ENCODE data around the gene LIN7C.

LIN7C gene

GRCh38 chr11:27506200-27507182, at the start of gene LIN7C:
TSS of gene LIN7C (minus strand) at chr11:27506769. CDS start at chr11:27506752, 17 bp downstream.
- peaks cover 46% of the 10 kb centered on the region for H3K4me1 ChIP-seq (ENCODE audit: insufficient read depth, low read length, poor library complexity, severe bottlenecking)
- H4K20me1 ChIP-seq (ENCODE audit: insufficient read depth, low read length, poor library complexity, severe bottlenecking), result peaks cover 21% of the 10 kb centered on the region
- peak within 1 kb of the TSS; percentile 84 for H3K4me3 ChIP-seq (ENCODE audit: low read length, poor library complexity, severe bottlenecking)
- no peaks in the 10 kb centered on the region for H3K27me3 ChIP-seq (ENCODE audit: insufficient read depth, low read length, poor library complexity, severe bottlenecking)
- H3F3A ChIP-seq (ENCODE audit: low read depth), result 0 out of 2 replicates have a peak, but pooled peaks cover 2% of the 10 kb centered on the region
- no peaks in the 10 kb centered on the region for H3K9me3 ChIP-seq (ENCODE audit: insufficient read depth, low read depth, low read length)
- H3K4me2 ChIP-seq (ENCODE audit: low read depth, low read length, poor library complexity, severe bottlenecking), result peak within 1 kb of the TSS; percentile 97
- peak within 1 kb of the TSS; percentile 95 for H2AFZ ChIP-seq (ENCODE audit: low read length)
- H3K9ac ChIP-seq (ENCODE audit: low read depth, low read length, poor library complexity, severe bottlenecking), result peak within 1 kb of the TSS; percentile 91
- TF ChIP-seq EZH2phosphoT487 (IDR thresholded peaks at IDR 0.05; ENCODE audit: borderline replicate concordance) (no peak), CTCF (conservative IDR thresholded peaks at IDR 0.05; ENCODE audit: low read length) (peak; percentile 41)
- no peaks in the 10 kb centered on the region for H3K36me3 ChIP-seq (ENCODE audit: insufficient read depth, low read length)
- H3K79me2 ChIP-seq (ENCODE audit: insufficient read depth, low read length), result peaks cover 53% of the 10 kb centered on the region
- no peaks in the 10 kb centered on the region for H3K9me2 ChIP-seq (replicated peaks; ENCODE audit: low read depth, low read length)

- no peaks in the 10 kb centered on the region for H3K9me2 ChIP-seq (replicated peaks; ENCODE audit: low read depth, low read length)
- H3K27me3 ChIP-seq (ENCODE audit: insufficient read depth, low read length, poor library complexity, severe bottlenecking), result no peaks in the 10 kb centered on the region
- no peaks in the 10 kb centered on the region for H4K20me1 ChIP-seq (ENCODE audit: insufficient read depth, low read length, poor library complexity, severe bottlenecking)
- no peaks in the 10 kb centered on the region for H3K9me3 ChIP-seq (ENCODE audit: insufficient read depth, low read depth, low read length)
- no peaks in the 10 kb centered on the region for H3F3A ChIP-seq (ENCODE audit: low read depth)
- no peaks in the 10 kb centered on the region for H3K4me1 ChIP-seq (ENCODE audit: insufficient read depth, low read length, poor library complexity, severe bottlenecking)
- no peak overlapping the region for H3K4me3 ChIP-seq (ENCODE audit: low read length, poor library complexity, severe bottlenecking)
- H3K9ac ChIP-seq (ENCODE audit: low read depth, low read length, poor library complexity, severe bottlenecking), result no peak overlapping the region
- no peaks in the 10 kb centered on the region for H3K36me3 ChIP-seq (ENCODE audit: insufficient read depth, low read length)
- TF ChIP-seq CTCF (conservative IDR thresholded peaks at IDR 0.05; ENCODE audit: low read length), result no peak
- TF ChIP-seq EZH2phosphoT487 (IDR thresholded peaks at IDR 0.05; ENCODE audit: borderline replicate concordance), result no peak
- no peak overlapping the region for H2AFZ ChIP-seq (ENCODE audit: low read length)
- H3K4me2 ChIP-seq (ENCODE audit: low read depth, low read length, poor library complexity, severe bottlenecking), result no peak overlapping the region
- H3K79me2 ChIP-seq (ENCODE audit: insufficient read depth, low read length), result no peaks in the 10 kb centered on the region
Observed at GRCh38 chr11:27555264-27555663, 48.7 kb upstream of the LIN7C start.

DNA sequence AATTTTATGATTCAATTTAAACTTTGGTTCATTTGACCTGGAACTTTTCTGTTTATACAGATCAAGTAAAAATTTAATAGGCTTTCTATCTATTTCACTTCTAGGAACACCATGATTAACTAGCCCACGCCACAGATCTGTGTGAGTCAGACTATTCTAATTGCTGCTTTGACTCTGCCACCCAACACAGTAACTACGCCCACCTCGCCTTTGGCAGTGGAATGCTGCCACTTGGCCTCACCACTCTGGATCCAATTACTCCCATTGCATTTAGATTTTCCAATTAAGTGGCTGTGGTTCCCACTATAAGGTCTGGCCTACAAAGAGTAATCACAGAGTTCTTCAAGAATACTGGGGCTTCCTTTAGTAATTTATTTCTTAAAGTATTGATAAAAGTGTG, 46.6 kb upstream of the LIN7C start:
- no peaks in the 10 kb centered on the region for H3F3A ChIP-seq (ENCODE audit: low read depth)
- no peak for TF ChIP-seq CTCF (conservative IDR thresholded peaks at IDR 0.05; ENCODE audit: low read length)
- no peak for TF ChIP-seq EZH2phosphoT487 (IDR thresholded peaks at IDR 0.05; ENCODE audit: borderline replicate concordance)
- H4K20me1 ChIP-seq (ENCODE audit: insufficient read depth, low read length, poor library complexity, severe bottlenecking), result no peaks in the 10 kb centered on the region
- no peaks in the 10 kb centered on the region for H3K9me3 ChIP-seq (ENCODE audit: insufficient read depth, low read depth, low read length)
- no peak overlapping the region for H3K9ac ChIP-seq (ENCODE audit: low read depth, low read length, poor library complexity, severe bottlenecking)
- H2AFZ ChIP-seq (ENCODE audit: low read length), result no peak overlapping the region
- no peaks in the 10 kb centered on the region for H3K79me2 ChIP-seq (ENCODE audit: insufficient read depth, low read length)
- no peak overlapping the region for H3K4me3 ChIP-seq (ENCODE audit: low read length, poor library complexity, severe bottlenecking)
- no peak overlapping the region for H3K4me2 ChIP-seq (ENCODE audit: low read depth, low read length, poor library complexity, severe bottlenecking)
- no peaks in the 10 kb centered on the region for H3K27me3 ChIP-seq (ENCODE audit: insufficient read depth, low read length, poor library complexity, severe bottlenecking)
- H3K36me3 ChIP-seq (ENCODE audit: insufficient read depth, low read length), result no peaks in the 10 kb centered on the region
- H3K4me1 ChIP-seq (ENCODE audit: insufficient read depth, low read length, poor library complexity, severe bottlenecking), result no peaks in the 10 kb centered on the region
- no peaks in the 10 kb centered on the region for H3K9me2 ChIP-seq (replicated peaks; ENCODE audit: low read depth, low read length)

Data from Loucy (cell line).